KOPT-K1 (cell line): ENCODE data around the gene OLIG2.
A peak's percentile ranks its signal among the peaks of the same experiment; 100 is the strongest.

Experiments used
- H3K27ac ChIP-seq: fragments of 200-600 bp; sonication (generic); 2 replicates; pipeline ENCODE4 v1.5.1; 2016; ENCODE audit warnings: antibody characterized with exemption, mild to moderate bottlenecking, low read depth, low read length; ENCODE audit not compliant: poor library complexity, severe bottlenecking
- H3K36me3 ChIP-seq: fragments of 200-600 bp; sonication (generic); 2 replicates; pipeline ENCODE4 v1.5.1; 2017; ENCODE audit warnings: antibody characterized with exemption, mild to moderate bottlenecking, low read length, moderate library complexity; ENCODE audit not compliant: insufficient read depth
- H3K9me3 ChIP-seq: fragments of 200-600 bp; sonication (generic); 2 replicates; pipeline ENCODE4 v1.5.1; 2017; ENCODE audit warnings: antibody characterized with exemption, low read length, mild to moderate bottlenecking; ENCODE audit not compliant: insufficient read depth, poor library complexity, severe bottlenecking

Gene OLIG2

DNA sequence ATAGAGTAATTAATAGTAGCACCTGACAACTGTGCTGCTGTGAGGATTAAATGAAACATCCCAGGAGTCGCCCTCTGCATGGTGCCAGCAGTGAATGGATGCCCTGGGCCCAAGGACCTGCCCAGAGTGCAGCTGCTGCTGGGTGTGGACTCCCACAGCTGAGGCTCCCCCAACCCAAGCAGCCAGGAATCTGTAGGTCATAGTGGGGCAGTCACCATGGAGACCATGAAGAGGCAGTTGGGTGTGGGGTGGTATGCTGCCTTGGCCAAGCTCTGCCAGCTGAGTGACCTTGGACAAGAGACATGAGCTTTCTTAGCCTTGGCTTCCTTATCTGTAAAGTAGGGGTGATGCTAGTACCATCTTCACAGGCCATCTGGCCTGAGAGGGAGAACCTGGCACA is 9.4 kb downstream of the OLIG2 start:
- Histone ChIP-seq H3K27ac (peak overlapping the region; percentile 25), H3K36me3 (no peaks in the 10 kb centered on the region), H3K9me3 (no peaks in the 10 kb centered on the region)

DNA sequence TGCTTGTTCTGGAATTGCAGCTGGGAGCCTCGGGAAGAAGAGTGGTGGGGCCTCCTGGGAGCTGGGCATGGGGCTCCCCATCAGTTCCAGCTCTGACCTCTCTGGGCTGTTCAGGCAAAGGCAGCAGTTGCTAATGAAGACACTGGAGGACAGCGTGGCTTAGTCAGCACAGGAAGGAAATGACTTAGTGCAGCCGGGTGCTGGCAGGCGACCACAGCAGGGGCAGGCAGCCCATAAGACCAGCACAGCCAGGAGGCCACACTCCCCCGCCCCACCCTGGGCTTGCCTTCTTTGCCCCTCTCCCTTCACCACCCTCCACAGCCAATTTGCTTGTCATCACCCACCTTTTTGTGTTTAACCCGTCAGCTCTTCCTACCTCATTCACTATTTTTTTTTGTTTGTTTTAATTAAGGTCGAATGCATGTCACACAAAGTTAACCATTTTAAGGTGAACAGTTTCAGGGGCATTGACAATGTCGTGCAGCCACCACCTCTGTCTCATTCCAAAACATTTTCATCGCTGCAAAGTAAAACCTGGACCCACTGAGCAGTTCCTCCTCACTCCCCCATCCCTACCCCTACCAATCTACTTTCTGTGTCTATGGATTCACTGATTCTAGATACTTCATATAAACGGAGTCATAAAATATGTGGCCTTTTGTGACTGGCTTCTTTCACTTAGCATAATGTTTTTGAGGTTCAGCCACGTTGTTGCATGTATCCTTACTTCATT is 10.9 kb downstream of the OLIG2 start:
- H3K36me3 ChIP-seq = no peaks in the 10 kb centered on the region
- H3K27ac ChIP-seq = peak overlapping the region; percentile 76
- no peaks in the 10 kb centered on the region for H3K9me3 ChIP-seq

DNA sequence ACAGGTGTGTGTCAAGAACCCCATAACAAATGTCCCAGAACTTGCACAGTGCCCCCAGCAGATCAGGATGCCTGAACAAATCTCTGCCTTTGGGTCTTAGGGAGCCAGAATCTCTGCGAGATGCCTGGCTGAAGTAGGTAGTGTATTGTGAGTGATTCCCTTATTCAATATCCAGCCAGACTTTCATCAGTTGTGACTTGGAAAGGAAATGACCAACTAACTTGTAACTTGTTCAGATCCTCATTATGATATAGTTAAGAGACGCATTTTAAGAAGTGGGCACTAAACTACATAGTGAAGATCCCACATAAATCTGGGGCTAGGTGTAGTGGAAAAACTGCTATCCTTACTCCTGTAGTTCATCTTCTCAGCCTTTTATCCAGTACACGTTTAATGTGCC is 11.8 kb downstream of the OLIG2 start:
- Histone ChIP-seq H3K36me3 (no peaks in the 10 kb centered on the region), H3K9me3 (no peaks in the 10 kb centered on the region)

DNA sequence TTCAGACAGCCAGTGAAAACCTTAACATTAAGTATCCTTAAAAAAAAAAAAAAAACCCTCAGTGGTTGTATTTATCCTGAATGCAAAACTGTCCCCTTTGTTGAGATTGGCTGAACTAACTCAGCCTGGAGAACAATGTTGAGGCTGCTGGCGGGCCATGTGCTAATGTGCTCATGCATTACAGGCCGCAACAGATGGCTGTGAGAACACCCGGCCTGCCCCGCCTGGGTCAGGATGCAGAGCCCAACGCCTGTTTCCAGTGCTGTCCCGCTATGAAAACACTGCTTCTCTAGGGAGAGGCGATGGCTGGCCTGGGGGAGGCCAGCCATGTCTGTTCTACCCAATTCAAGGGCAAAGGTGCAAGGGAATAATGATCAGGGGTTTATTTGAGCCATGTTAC is 13.8 kb downstream of the OLIG2 start:
- H3K27ac ChIP-seq = no peak overlapping the region

More for the DNA sequence above, 11.8 kb downstream of the OLIG2 start:
- no peak overlapping the region for H3K27ac ChIP-seq

DNA sequence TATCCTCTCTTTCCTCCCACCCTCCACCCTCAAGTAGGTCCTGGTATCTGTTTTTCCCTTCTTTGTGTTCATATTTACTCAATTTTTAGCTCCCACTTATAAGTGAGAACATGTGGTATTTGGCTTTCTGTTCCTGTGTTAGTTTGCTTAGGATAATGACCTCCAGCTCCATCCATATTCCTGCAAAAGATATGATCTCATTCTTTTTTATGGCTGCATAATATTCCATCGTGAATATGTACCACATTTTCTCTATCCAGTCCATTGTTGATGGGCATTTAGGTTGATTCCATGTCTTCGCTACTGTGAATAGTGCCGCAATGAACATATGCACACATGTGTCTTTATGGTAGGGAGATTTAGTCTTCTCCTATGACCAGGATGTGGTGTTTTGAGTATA is 14.5 kb downstream of the OLIG2 start:
- H3K9me3 ChIP-seq = no peaks in the 10 kb centered on the region
- no peak overlapping the region for H3K27ac ChIP-seq
- no peaks in the 10 kb centered on the region for H3K36me3 ChIP-seq

More for the DNA sequence above, 13.8 kb downstream of the OLIG2 start:
- Histone ChIP-seq H3K36me3 (no peaks in the 10 kb centered on the region), H3K9me3 (no peaks in the 10 kb centered on the region)

DNA sequence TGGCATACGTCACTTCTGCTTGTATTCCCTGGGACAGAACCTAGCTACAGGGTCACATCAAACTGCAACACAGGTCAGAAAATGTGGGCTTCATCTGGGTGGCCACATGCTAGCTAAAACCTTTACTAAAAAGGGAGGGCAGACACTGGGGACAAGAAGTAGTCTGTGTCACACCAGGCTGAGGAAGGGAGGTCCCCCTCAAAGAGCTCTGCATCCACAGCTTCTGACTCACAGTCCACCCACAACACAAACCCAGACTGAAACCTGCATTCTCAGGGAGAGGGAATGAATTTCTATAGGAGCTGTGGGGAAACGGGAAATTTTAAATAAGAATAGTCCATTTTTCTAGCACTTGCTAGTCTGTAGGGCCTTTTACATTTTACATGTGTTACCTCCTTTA is 16.2 kb downstream of the OLIG2 start:
- Histone ChIP-seq H3K9me3 (no peaks in the 10 kb centered on the region), H3K36me3 (no peaks in the 10 kb centered on the region)

DNA sequence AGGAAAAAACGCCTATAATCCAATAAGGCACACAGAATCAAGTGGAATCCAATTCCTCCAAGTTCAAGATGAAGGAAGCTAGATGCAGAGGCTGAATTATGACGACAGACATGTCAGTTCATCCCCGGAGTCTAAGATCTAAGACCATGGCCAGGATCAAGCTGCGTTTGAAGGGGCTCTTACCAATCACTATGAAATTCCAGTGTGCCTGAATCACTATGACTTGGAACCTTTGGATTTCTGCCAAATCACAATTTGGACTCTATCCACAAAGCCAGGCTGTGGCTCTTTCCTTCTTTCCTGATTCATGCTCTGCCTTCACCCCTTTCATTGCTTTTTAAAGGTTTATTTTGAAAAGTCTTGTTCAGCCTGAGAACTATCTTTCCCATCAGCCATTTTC is 17.1 kb downstream of the OLIG2 start:
- Histone ChIP-seq H3K9me3 (no peaks in the 10 kb centered on the region), H3K27ac (no peak overlapping the region), H3K36me3 (no peaks in the 10 kb centered on the region)

More for the DNA sequence above, 16.2 kb downstream of the OLIG2 start:
- H3K27ac ChIP-seq = no peak overlapping the region

DNA sequence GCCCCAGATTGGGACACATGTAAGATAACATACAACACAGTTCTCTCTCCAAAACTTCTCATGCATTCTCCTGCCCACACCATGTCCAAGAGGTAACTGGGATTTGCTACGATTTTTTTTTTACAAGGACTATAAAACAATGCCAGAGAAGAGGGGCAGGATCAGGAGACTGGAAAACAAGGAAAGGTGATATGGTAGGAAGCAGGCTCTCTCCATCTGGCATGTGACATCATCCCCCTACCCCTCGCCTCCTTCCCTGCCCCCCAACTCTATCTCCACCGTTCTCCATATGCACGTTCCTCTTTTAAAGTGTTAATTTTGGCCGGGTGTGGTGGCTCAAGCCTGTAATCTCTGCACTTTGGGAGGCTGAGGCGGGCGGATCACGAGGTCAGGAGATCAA is 20.7 kb downstream of the OLIG2 start:
- Histone ChIP-seq H3K36me3 (no peaks in the 10 kb centered on the region), H3K9me3 (no peaks in the 10 kb centered on the region)

DNA sequence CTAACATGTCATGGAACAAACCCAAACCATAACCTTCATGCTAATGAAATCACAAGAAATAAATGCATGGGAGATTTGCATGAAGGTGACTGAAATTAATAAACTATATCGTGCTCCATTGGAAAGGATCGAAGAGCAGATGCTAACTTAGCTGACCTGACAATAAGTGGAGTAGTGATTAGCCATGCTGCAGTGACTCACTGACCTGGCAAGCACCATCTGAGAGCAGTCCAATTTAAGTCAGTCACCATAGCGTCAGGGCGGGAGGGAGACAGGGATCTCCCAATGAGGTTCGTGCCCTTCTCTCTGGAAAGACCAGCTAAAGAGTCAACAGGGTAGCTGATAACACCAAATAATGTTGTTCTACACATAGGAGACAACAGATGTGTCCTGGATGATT is 21.5 kb downstream of the OLIG2 start:
- Histone ChIP-seq H3K27ac (no peak overlapping the region), H3K36me3 (no peaks in the 10 kb centered on the region), H3K9me3 (no peaks in the 10 kb centered on the region)

More for the DNA sequence above, 20.7 kb downstream of the OLIG2 start:
- no peak overlapping the region for H3K27ac ChIP-seq

DNA sequence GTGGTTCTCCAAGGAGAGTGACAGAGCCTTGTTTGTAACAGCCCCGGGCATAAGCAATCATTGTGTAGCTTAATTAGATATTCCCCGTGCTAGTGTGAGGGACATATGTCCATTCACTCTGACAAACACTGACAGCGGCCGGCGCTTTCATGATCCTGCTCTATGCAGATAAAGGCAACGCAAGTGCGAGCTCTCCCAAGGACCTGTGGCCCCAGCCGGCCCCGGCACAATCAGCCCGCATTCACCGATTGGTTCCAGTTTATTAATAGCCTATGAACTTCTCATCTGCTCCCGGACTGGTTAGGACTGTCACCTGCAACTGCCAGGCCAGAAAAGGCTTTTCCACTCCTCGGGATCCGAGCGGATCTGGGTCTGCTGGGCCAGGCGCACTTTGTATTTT is 26.2 kb downstream of the OLIG2 start:
- no peaks in the 10 kb centered on the region for H3K9me3 ChIP-seq
- no peak overlapping the region for H3K27ac ChIP-seq
- H3K36me3 ChIP-seq = no peaks in the 10 kb centered on the region

DNA sequence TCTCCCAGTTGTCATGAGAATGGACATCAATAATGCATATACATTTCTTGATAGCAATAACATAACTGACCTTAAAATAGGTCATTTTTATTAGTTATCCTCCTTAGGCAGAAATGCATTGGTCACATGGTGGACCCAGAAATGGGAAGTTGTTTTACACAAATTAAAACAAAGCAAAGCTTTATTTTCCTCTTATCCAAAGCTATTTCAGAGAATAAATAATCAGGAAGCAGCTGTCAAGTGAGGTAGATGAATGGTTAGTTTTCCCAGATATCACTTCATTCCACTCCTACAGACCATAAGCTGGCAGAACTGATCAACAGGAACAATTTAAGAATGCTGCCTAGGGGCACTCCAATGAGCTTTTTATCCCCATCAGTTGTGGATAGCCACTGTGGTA is 28.2 kb downstream of the OLIG2 start:
- H3K36me3 ChIP-seq = no peaks in the 10 kb centered on the region
- no peak overlapping the region for H3K27ac ChIP-seq
- H3K9me3 ChIP-seq = no peaks in the 10 kb centered on the region

DNA sequence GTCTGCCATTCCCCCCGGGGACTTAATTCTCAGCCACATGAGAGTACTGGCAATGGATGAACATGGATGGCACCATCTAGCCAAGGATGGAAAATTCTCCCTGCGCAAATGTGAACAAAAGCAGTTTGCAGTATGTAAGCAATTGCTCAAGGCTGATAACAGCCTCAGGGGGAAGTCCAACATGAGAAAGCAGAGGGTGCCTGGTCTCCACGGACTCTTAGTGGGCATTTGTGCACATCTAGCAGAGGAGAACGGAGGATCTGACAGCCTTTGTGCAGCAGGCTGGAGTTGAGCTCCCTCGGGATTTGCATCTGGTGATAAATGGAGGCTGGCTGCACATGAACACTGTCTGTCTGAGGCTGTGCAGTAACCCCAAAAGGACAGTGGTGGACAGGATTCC is 30.3 kb downstream of the OLIG2 start:
- no peaks in the 10 kb centered on the region for H3K9me3 ChIP-seq
- no peak overlapping the region for H3K27ac ChIP-seq
- no peaks in the 10 kb centered on the region for H3K36me3 ChIP-seq

DNA sequence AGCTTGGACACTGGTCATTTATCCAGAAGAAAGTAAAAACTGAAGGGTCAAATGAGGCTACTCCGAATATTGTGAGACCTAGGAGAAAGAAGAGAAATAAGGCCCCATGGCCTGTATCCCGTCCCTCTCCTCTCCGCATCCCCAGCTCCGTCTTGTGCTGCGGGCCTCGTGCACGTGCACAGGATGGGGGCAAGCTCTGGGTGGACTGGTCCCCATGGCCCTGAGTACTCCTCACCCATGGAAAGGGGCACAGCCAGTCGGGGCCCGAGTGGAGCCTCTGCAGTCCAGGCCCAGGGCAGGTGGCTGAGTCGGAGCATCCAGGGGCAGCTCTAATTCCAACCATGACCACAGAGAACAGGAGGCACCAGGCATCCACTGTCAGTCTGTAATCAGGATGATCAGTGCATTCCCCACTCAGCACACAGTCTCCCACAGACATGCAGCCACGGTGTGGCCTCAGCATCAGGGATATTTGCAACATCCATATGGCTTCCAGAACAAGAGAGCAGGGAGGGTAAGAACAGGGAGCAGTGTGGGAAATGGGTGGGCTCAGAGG is 31.7 kb downstream of the OLIG2 start:
- Histone ChIP-seq H3K9me3 (no peaks in the 10 kb centered on the region), H3K27ac (no peak overlapping the region), H3K36me3 (no peaks in the 10 kb centered on the region)

DNA sequence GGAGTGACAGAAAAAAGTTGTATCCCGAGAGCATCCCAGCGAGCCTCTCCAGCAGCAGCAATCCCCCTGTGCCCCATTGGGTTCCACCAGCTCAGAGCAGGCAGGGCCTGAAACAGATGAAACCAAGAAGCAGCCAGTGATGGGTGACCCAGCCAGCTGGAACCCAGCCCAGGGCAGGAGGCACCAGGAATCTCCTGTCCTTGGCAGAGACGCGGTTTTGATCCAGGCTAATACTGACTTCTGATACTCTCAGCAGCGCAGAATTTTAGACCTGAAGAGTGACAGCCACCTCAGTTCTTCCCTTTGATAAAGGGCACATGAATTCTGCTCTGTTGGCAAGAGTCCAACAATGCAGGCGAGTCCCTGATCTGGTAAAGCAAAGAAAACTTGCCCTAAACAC is 32.8 kb downstream of the OLIG2 start:
- no peak overlapping the region for H3K27ac ChIP-seq
- no peaks in the 10 kb centered on the region for H3K36me3 ChIP-seq
- no peaks in the 10 kb centered on the region for H3K9me3 ChIP-seq

DNA sequence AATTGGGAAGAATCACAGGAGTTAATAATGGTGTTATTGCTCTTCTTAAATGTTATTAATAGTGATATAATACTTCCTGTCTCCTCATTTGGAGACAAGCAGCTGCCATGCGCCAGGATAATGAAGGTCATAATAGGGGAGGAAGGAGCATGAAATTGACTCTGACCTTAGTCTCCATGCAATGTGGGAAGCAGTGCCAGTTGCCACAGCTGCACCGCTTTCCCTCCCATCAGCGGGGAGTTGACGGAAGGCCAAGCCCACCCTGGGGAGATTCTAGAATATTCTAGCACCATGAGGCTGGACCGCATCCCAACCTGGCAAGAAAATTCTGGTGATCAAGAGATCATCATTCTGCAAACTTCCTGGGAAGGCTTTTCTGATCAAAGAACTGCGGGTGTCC is 33.2 kb downstream of the OLIG2 start:
- Histone ChIP-seq H3K36me3 (no peaks in the 10 kb centered on the region), H3K9me3 (no peaks in the 10 kb centered on the region), H3K27ac (no peak overlapping the region)

DNA sequence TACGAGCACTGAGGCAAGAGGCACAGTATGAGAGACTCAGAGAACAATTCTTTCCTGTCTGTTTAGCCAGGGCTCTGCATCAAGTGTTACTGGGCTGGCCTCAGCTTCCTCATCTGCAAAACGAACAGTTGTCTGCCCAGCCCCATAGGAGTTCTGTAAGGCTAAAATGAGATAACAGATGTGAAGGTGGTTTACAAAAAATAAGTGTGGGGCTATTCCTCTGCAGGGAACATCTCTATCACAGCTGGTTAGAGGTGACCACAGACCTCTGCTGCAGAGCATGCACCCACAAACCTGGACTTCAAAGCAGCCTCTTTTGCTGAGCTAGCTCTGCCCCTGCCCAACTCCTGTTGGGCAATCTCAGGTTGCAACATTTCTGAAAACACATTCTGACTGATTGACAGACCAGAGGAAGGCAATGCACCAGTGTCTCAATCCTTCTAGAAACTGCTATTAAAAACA is 33.7 kb downstream of the OLIG2 start:
- no peaks in the 10 kb centered on the region for H3K36me3 ChIP-seq
- H3K27ac ChIP-seq = no peak overlapping the region
- H3K9me3 ChIP-seq = no peaks in the 10 kb centered on the region
